Measurements from ENCODE around the gene EIF3A. TPM values are rescaled to one million over a fixed set of nuclear protein-coding genes. Genes with fewer than 3 reads are reported as not detected.
"Not testable (repeated sequence)": the region's sequence is repeated elsewhere in the genome, so short reads cannot be mapped to it uniquely, and the experiment has no call there.

The EIF3A gene
- total and polyA plus RNA-seq, 4 donors: 46.9 to 95.1 (median 71.7) TPM

DNA sequence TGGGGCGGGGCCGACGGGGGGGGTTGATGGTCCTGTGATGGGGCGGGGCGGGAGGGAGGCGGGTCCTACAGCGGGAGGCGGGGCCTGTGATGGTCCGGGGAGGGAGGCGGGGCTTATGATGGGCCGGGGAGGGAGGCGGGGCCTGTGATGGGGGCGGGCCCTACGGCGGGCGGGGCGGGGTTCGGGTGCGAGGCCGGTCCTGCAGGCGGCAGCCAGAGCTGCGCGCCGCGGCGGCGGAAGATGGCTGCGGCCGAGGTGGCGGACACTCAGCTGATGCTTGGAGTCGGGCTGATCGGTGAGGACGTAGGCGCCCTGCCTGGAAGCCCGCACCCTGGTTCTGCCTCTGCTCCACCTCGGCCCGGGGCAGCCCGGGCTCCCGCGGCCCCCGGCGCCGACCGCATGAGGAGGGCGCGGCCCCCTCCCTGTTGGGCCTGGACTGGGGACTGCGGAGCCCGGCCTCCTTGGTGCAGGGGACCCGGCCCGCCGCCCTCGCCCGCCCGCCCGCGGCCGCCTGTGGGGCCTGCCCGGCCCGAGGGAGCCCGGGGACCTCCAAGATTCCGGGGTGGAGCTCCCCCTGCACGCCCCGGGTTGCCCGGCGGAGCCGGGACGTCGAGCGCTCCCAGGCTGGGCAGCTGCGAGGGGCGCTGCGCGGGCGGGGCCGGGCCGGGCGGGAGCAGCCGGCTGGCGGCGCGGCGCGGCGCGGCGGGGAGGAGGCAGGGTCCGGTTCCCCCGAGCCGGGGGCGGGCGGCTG, 23.5 kb upstream of the EIF3A start, which contains the start of gene DENND10:
DENND10 (plus strand) TSS at position 211 of the 751 bp plus-strand sequence; CDS start at position 241, 30 bp downstream.
- ATAC-seq (ENCODE audit: low FRiP score): peak; percentile 95

DNA sequence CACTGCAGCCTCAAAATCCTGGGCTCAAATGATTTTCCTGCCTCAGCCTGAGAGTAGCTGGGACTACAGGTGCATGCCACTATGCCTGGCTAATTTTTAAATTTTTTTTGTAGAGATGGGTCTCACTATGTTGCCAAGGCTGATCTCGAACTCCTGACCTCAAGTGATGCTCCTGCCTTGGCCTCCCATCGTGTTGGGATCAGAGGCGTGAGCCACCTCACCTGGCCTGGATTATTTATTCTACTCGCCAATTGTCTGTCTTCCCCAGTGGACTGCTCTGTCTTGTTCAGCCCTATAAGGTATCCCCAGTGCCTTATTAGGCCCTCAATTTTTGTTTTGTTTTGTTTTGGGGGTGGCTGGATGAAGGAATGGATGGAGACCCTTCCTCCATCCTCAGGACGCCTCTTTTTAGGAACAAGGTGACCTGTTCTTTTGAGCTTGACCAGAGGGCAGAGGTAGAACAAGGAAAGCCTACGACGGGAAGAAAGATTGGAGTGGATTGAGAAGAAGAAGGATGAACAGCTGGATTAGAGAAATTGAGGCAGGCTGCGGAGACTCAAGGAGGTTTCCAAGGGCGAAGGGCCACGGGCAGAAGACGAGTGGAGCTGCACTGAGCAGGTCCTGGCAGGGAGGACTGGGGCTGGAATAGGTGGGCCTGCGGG, 22.8 kb upstream of the EIF3A start:
- H3K36me3 ChIP-seq (ENCODE audit: control insufficient read depth in 1 of 2, insufficient read depth in 2 of 2, low read length in 1 of 2): no peaks in the 10 kb centered on the region
- DNase-seq (no peak), ATAC-seq (ENCODE audit: low FRiP score) (no peak)
- WGBS, 2 donors: 48% methylated on average over 11 to 12 of the region's 12 CpGs
- H3K9me3 ChIP-seq (ENCODE audit: control insufficient read depth, low read length): no peaks in the 10 kb centered on the region
- H3K4me1 ChIP-seq (ENCODE audit: control insufficient read depth in 1 of 2, insufficient read depth in 2 of 2, low read length in 2 of 2): no peaks in the 10 kb centered on the region
- H3K27ac ChIP-seq (ENCODE audit: low read depth in 1 of 2, low read length in 2 of 2): no peak overlapping the region
- H3K4me3 ChIP-seq (ENCODE audit: low read length in 2 of 2): no peak overlapping the region
- intact Hi-C loops (cut with DNase I): no loop called here
- H3K27me3 ChIP-seq (ENCODE audit: control insufficient read depth in 1 of 2, insufficient read depth in 2 of 2, low read length in 1 of 2): peaks cover 0 to 2% of the 10 kb centered on the region in 2 donors

More for the DNA sequence above, 23.5 kb upstream of the EIF3A start, which contains the start of gene DENND10:
- no peak within 1 kb of the TSS for H3K27ac ChIP-seq (ENCODE audit: low read depth in 1 of 2, low read length in 2 of 2)
- WGBS, 2 donors: 1 to 2% methylated on average over 9 to 91 of the region's 91 CpGs
- H3K27me3 ChIP-seq (ENCODE audit: control insufficient read depth in 1 of 2, insufficient read depth in 2 of 2, low read length in 1 of 2): peaks cover 0 to 2% of the 10 kb centered on the region in 2 donors
- H3K36me3 ChIP-seq (ENCODE audit: control insufficient read depth in 1 of 2, insufficient read depth in 2 of 2, low read length in 1 of 2): no peaks in the 10 kb centered on the region
- no peaks in the 10 kb centered on the region for H3K9me3 ChIP-seq (ENCODE audit: control insufficient read depth, low read length)
- no peaks in the 10 kb centered on the region for H3K4me1 ChIP-seq (ENCODE audit: control insufficient read depth in 1 of 2, insufficient read depth in 2 of 2, low read length in 2 of 2)
- intact Hi-C loops (cut with DNase I): no loop called here
- peak; percentile 83 to 95 for DNase-seq
- H3K4me3 ChIP-seq (ENCODE audit: low read length in 2 of 2): peak within 1 kb of the TSS; percentile 43 to 80

DNA sequence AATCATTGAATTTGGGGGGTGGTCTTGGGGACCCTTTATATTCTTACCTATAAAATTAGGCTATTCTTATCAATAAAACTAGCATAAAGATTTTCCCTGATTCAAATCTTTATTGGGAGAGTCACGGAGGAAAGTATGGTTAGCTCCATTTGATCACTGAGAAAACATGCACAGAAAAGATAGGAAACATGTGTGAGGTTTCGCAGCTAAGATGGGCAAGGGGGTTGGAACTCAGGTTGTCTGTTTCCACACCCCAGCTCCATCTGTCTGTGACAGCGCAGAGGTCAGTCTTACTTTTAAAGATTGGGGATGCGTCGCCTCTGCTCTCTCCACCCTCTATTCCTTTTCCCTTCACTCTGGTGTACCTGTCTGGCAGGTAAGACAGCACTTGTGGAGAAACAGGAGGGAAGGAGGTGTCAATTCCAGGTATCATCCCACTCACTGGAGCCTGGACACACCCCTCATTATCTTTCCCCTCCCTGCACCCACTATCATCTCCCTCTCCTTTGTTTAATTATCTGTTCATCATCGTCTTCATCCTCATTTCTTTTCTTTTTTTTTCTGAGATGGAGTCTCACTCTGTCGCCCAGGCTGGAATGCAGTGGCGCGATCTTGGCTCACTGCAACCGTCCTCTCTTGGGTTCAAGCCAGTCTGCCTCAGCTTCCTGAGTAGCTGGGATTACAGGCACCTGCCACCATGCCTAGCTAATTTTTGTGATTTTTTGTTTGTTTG, 20.9 kb upstream of the EIF3A start:
- H3K27ac ChIP-seq (ENCODE audit: low read depth in 1 of 2, low read length in 2 of 2): peak overlapping the region in 1 of 2 donors; percentile 12
- H3K36me3 ChIP-seq (ENCODE audit: control insufficient read depth in 1 of 2, insufficient read depth in 2 of 2, low read length in 1 of 2): no peaks in the 10 kb centered on the region
- ATAC-seq (ENCODE audit: low FRiP score): no peak
- intact Hi-C loops (cut with DNase I): no loop called here
- no peak overlapping the region for H3K4me3 ChIP-seq (ENCODE audit: low read length in 2 of 2)
- peaks cover 0 to 2% of the 10 kb centered on the region in 2 donors for H3K27me3 ChIP-seq (ENCODE audit: control insufficient read depth in 1 of 2, insufficient read depth in 2 of 2, low read length in 1 of 2)
- H3K4me1 ChIP-seq (ENCODE audit: control insufficient read depth in 1 of 2, insufficient read depth in 2 of 2, low read length in 2 of 2): no peaks in the 10 kb centered on the region
- DNase-seq: peak in 1 of 2 donors; percentile 9
- 68 to 70% methylated on average over 10 of the region's 10 CpGs for WGBS, 2 donors
- no peaks in the 10 kb centered on the region for H3K9me3 ChIP-seq (ENCODE audit: control insufficient read depth, low read length)

DNA sequence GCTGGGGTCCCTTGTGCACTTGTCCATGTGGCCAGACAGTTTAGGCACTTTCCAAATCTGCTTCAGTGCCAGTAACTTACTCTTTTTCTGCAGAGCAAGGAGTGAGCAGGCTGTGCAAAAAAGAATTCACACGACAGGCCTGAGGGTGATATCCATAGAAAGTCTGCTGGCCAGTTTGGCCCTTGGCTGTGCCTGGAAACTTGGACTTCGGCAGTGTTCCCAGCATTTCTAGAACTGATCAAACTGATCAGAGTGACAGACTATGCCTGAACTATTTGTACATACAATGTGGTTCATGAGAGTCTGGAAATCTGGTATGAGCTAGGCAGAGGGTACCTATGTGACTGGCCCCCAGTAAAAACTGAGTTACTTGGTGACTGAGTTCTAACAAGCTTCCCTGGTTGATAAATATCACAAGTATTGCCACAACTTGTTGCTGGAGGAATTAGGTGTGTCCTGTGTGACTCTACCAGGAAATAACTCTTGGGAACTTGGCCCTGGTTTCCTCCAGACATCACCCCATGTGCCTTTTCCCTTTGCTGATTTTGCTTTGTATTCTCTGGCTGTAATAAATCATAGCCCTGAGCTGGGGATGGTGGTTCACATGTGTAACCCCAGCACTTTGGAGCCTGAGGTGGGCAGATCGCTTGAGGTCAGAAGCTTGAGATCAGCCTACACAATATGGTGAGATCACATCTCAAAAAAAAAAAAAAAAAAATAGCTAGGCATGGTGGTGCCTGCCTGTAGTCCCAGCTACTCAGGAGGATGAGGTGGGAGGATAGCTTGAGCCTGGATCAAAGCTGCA, 20.0 kb upstream of the EIF3A start:
- H3K4me1 ChIP-seq (ENCODE audit: control insufficient read depth in 1 of 2, insufficient read depth in 2 of 2, low read length in 2 of 2): no peaks in the 10 kb centered on the region
- no peaks in the 10 kb centered on the region for H3K36me3 ChIP-seq (ENCODE audit: control insufficient read depth in 1 of 2, insufficient read depth in 2 of 2, low read length in 1 of 2)
- H3K27ac ChIP-seq (ENCODE audit: low read depth in 1 of 2, low read length in 2 of 2): no peak overlapping the region
- peaks cover 0 to 2% of the 10 kb centered on the region in 2 donors for H3K27me3 ChIP-seq (ENCODE audit: control insufficient read depth in 1 of 2, insufficient read depth in 2 of 2, low read length in 1 of 2)
- no peaks in the 10 kb centered on the region for H3K9me3 ChIP-seq (ENCODE audit: control insufficient read depth, low read length)
- no peak for ATAC-seq (ENCODE audit: low FRiP score)
- intact Hi-C loops (cut with DNase I): no loop called here
- 74 to 84% methylated on average over 3 of the region's 3 CpGs for WGBS, 2 donors
- DNase-seq: peak in 1 of 2 donors; percentile 25
- H3K4me3 ChIP-seq (ENCODE audit: low read length in 2 of 2): no peak overlapping the region

DNA sequence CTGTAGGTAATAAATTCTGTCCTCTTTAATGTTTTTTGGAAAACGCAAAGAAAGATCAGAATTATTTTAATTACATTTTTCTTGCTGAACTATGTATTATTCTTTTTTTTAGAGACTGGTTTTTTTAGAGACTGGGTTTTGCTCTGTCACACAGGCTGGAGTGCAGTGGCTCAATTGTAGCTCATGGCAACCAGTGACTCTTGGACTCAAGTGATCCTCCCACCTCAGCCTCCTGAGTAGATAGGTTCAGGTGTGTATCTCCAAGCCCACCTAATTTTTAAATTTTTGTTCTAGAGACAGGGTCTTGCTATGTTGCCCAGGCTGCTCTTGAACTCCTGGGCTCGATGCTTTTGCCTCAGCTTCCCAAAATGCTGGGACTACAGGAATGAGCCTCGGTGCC, 18.0 kb upstream of the EIF3A start:
- DNase-seq: peak in 1 of 2 donors; percentile 13

DNA sequence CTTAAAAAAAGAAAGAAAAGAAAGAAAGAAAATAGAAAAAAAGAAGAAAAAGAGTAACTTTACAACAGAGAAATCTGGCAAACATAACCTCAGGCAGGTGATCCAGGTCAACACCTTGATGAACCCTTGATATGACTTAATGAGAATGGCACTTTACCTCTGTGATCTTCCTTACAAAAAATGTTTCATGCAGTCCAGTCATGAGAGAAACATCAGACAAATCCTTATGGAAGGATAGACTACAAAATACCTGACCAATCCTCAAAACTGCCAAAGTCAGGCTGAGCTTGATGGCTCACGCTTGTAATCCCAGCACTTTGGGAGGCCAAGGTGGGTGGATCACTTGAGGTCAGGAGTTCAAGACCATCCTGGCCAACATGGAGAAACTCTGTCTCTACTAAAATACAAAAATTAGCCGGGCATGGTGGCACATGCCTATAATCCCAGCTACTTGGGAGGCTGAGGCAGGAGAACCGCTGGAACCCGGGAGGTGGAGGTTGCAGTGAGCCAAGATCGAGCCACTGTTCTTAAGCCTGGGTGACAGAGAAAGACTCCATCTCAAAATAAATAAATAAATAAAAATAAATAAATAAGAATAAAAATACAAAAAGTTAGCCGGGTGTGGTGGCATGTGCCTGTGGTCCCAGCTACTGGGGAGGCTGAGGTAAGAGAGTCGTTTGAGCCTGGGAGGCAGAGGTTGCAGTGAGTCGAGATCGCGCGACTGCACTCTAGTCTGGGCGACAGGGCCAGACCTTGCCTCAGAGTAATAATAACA, 16.2 kb upstream of the EIF3A start:
- WGBS, 2 donors: 96% methylated on average over 12 of the region's 12 CpGs
- not testable (repeated sequence) for ATAC-seq (ENCODE audit: low FRiP score); H3K9me3 ChIP-seq (ENCODE audit: control insufficient read depth, low read length)

More for the DNA sequence above, 18.0 kb upstream of the EIF3A start:
- no peak for ATAC-seq (ENCODE audit: low FRiP score)
- Histone ChIP-seq H3K9me3 (ENCODE audit: control insufficient read depth, low read length) (no peaks in the 10 kb centered on the region), H3K4me1 (ENCODE audit: control insufficient read depth in 1 of 2, insufficient read depth in 2 of 2, low read length in 2 of 2) (no peaks in the 10 kb centered on the region), H3K27me3 (ENCODE audit: control insufficient read depth in 1 of 2, insufficient read depth in 2 of 2, low read length in 1 of 2) (no peaks in the 10 kb centered on the region), H3K27ac (ENCODE audit: low read depth in 1 of 2, low read length in 2 of 2) (no peak overlapping the region), H3K4me3 (ENCODE audit: low read length in 2 of 2) (no peak overlapping the region), H3K36me3 (ENCODE audit: control insufficient read depth in 1 of 2, insufficient read depth in 2 of 2, low read length in 1 of 2) (no peaks in the 10 kb centered on the region)
- 90 to 91% methylated on average over 3 of the region's 3 CpGs for WGBS, 2 donors
- intact Hi-C loops (cut with DNase I): no loop called here

DNA sequence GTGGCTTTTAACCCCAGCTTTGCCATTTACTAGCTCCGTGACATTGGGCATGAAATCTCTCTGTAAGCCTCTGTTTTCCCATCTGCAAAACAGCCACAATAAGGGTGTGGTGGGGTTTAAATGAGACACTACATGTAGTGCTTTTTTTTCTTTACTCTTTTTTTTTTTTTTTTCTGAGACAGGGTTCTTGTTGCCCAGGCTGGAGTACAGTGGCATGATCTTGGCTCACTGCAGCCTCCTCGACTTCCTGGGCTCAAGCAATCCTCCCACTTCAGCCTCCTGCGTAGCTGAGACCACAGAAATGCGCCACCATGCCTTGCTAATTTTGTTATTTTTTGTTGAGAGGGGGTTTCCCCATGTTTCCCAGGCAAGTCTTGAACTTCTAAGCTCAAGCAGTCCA, 15.0 kb upstream of the EIF3A start:
- Histone ChIP-seq H3K27ac (ENCODE audit: low read depth in 1 of 2, low read length in 2 of 2) (no peak overlapping the region), H3K4me3 (ENCODE audit: low read length in 2 of 2) (no peak overlapping the region), H3K4me1 (ENCODE audit: control insufficient read depth in 1 of 2, insufficient read depth in 2 of 2, low read length in 2 of 2) (no peaks in the 10 kb centered on the region), H3K27me3 (ENCODE audit: control insufficient read depth in 1 of 2, insufficient read depth in 2 of 2, low read length in 1 of 2) (no peaks in the 10 kb centered on the region), H3K9me3 (ENCODE audit: control insufficient read depth, low read length) (no peaks in the 10 kb centered on the region), H3K36me3 (ENCODE audit: control insufficient read depth in 1 of 2, insufficient read depth in 2 of 2, low read length in 1 of 2) (no peaks in the 10 kb centered on the region)
- intact Hi-C loops (cut with DNase I): no loop called here
- no peak for ATAC-seq (ENCODE audit: low FRiP score)
- WGBS, 2 donors: 78 to 90% methylated on average over 4 of the region's 4 CpGs
- DNase-seq: peak in 1 of 2 donors; percentile 2

More for the DNA sequence above, 16.2 kb upstream of the EIF3A start:
- H3K4me1 ChIP-seq (ENCODE audit: control insufficient read depth in 1 of 2, insufficient read depth in 2 of 2, low read length in 2 of 2); H3K36me3 ChIP-seq (ENCODE audit: control insufficient read depth in 1 of 2, insufficient read depth in 2 of 2, low read length in 1 of 2); intact Hi-C loops (cut with DNase I); H3K27me3 ChIP-seq (ENCODE audit: control insufficient read depth in 1 of 2, insufficient read depth in 2 of 2, low read length in 1 of 2); H3K27ac ChIP-seq (ENCODE audit: low read depth in 1 of 2, low read length in 2 of 2); H3K4me3 ChIP-seq (ENCODE audit: low read length in 2 of 2): not testable (repeated sequence)
- DNase-seq: peak in 1 of 2 donors; percentile 9

All from aorta (tissue), 5 donors.